PC-3 (cell line): ENCODE measurements around the gene AKR1C1. TPM values are rescaled to one million over a fixed set of nuclear protein-coding genes. Genes with fewer than 3 reads are reported as not detected.
A peak's percentile ranks its signal among the peaks of the same experiment; 100 is the strongest.
"Not testable (repeated sequence)": the region's sequence is repeated elsewhere in the genome, so short reads cannot be mapped to it uniquely, and the experiment has no call there.

Source experiments
- ATAC-seq: fragments of 200-7000 bp; cut with Tn5 transposase; 2 replicates; pipeline ENCODE4 v1.9.1; 2020; ENCODE audit warnings: mild to moderate bottlenecking, moderate library complexity
- BruUV-seq: library from RNA; stranded (reverse); fragments of 400-500 nt; replicated peaks from 2 replicates; lab custom pipeline; 2021; lab: Mats Ljungman, UMichigan
- CTCF ChIA-PET: fragments of 300-600 bp; sonication (Branson Sonifier 250); formaldehyde crosslinking; loops from one replicate; lab custom pipeline; 2022; ENCODE audit warnings: antibody characterized with exemption; lab: Charles Lee
- POLR2A ChIA-PET: fragments of 300-600 bp; sonication (Branson Sonifier 250); formaldehyde crosslinking; loops from one replicate; lab custom pipeline; 2022; ENCODE audit warnings: antibody characterized with exemption; ENCODE audit not compliant: unreplicated experiment; lab: Charles Lee
- DNase-seq: peaks from one replicate; pipeline ENCODE4 v3.0.0-alpha.2; 2015
- H2AFZ ChIP-seq: fragments of 300-600 bp; sonication (generic); 2 replicates; pipeline ENCODE4 v1.6.0; 2016; ENCODE audit warnings: antibody characterized with exemption, low read length
- H3F3A ChIP-seq: fragments of 300-600 bp; sonication (generic); one replicate; pipeline ENCODE4 v1.6.0; 2017; ENCODE audit warnings: antibody characterized with exemption, low read length, control low read depth, mild to moderate bottlenecking; ENCODE audit not compliant: unreplicated experiment
- H3K27ac ChIP-seq: fragments of 300-600 bp; sonication (generic); 2 replicates; pipeline ENCODE4 v1.5.1; 2016; ENCODE audit warnings: mild to moderate bottlenecking, low read length
- H3K27me3 ChIP-seq: fragments of 300-600 bp; sonication (generic); 2 replicates; pipeline ENCODE4 v1.6.1; 2016; ENCODE audit warnings: low read length, mixed read lengths
- H3K36me3 ChIP-seq: fragments of 300-600 bp; sonication (generic); 2 replicates; pipeline ENCODE4 v1.6.1; 2016; ENCODE audit warnings: low read depth, mixed run types, low read length, mixed read lengths
- H3K4me1 ChIP-seq: fragments of 300-600 bp; sonication (generic); 2 replicates; pipeline ENCODE4 v1.5.1; 2016; ENCODE audit warnings: low read length; ENCODE audit not compliant: insufficient read depth
- H3K4me2 ChIP-seq: fragments of 300-600 bp; sonication (generic); 2 replicates; pipeline ENCODE4 v1.6.0; 2016; ENCODE audit warnings: low read length
- H3K4me3 ChIP-seq: fragments of 300-600 bp; sonication (generic); 2 replicates; pipeline ENCODE4 v1.5.1; 2016; ENCODE audit warnings: mild to moderate bottlenecking, low read length, mixed read lengths
- H3K79me2 ChIP-seq: fragments of 300-600 bp; sonication (generic); 2 replicates; pipeline ENCODE4 v1.6.1; 2017; ENCODE audit warnings: low read length, mixed read lengths
- H3K9ac ChIP-seq: fragments of 300-600 bp; sonication (generic); 2 replicates; pipeline ENCODE4 v1.6.0; 2016; ENCODE audit warnings: mild to moderate bottlenecking, low read length
- H3K9me2 ChIP-seq: fragments of 300-600 bp; sonication (generic); replicated peaks from 2 replicates; pipeline ENCODE4 v1.6.1; 2016; ENCODE audit warnings: mixed run types, low read length, mixed read lengths
- H3K9me3 ChIP-seq: fragments of 300-600 bp; sonication (generic); 2 replicates; pipeline ENCODE4 v1.6.1; 2016; ENCODE audit warnings: low read length, mixed read lengths
- H4K20me1 ChIP-seq: fragments of 300-600 bp; sonication (generic); 2 replicates; pipeline ENCODE4 v1.6.1; 2016; ENCODE audit warnings: low read length, mixed read lengths
- EZH2 ChIP-seq: fragments of 300-600 bp; sonication (generic); IDR thresholded peaks from one replicate; pipeline ENCODE4 v1.6.1; 2017; ENCODE audit warnings: antibody characterized with exemption, mild to moderate bottlenecking, low read length; ENCODE audit not compliant: unreplicated experiment
- EZH2phosphoT487 ChIP-seq: fragments of 300-600 bp; sonication (generic); IDR thresholded peaks from 2 replicates; pipeline ENCODE4 v1.6.1; 2018; ENCODE audit warnings: mild to moderate bottlenecking, antibody characterized with exemption, low read length, borderline replicate concordance
- intact Hi-C: fragments of 100-400 bp; cut with micrococcal nuclease; formaldehyde crosslinking; loops from 2 replicates; pipeline ENCODE4 v1.9.0; 2023
- total RNA-seq: library from RNA; depleted of rRNA; stranded (reverse); fragments of >200 nt; gene quantifications from 2 replicates; pipeline ENCODE4 v1.2.3, GENCODE V29; 2014
- TF ChIP-seq, protein P1 (sequence below): fragments of 300-600 bp; sonication (generic); conservative IDR thresholded peaks from 2 replicates; pipeline ENCODE4 v1.5.1; 2017; ENCODE audit warnings: antibody characterized with exemption, low read depth, mild to moderate bottlenecking, low read length

The AKR1C1 gene
- total RNA-seq, 1 experiment from 2014 or later, result 3.2 TPM

DNA sequence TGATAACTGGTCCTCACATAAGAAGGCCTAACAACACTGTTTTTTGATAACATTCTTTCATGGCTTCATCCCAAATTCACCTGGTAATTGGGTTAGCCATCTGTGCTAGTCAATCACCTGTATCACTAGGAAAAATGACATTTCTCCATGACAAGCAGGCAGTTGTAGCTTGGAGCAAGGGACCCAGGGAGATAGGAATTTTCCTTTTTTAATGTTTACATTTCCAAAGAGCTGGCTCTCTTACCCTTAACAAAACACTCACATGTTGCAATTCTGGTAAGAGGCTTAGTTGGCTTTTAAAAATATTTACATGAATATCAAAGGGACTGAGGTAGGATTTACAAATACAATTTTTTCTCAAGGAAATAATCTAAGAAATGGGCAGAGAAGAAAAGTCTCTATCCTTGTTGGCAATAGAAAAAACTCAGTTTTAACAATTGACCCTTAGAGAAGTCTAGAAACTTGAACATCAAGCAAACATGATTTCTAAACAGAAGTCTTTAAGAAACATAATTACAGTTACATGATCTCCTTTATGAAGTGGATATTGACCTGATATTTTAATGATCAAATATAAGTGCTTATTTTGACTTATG, 16.1 kb upstream of the AKR1C1 start:
- H3K36me3 ChIP-seq, result no peaks in the 10 kb centered on the region
- intact Hi-C loops, result no loop called here
- no peak overlapping the region for H3K4me3 ChIP-seq
- CTCF ChIA-PET, result no interaction called here
- H3K27ac ChIP-seq, result peak overlapping the region; percentile 80
- ATAC-seq (no peak), DNase-seq (no peak)
- no peaks in the 10 kb centered on the region for H3K79me2 ChIP-seq
- no peaks in the 10 kb centered on the region for H3K27me3 ChIP-seq
- no peak overlapping the region for H2AFZ ChIP-seq
- no peak overlapping the region for H3K9ac ChIP-seq
- POLR2A ChIA-PET, result no interaction called here
- H3K9me3 ChIP-seq, result no peaks in the 10 kb centered on the region
- no TSS peak for BruUV-seq
- no peaks in the 10 kb centered on the region for H3K9me2 ChIP-seq
- H3K4me1 ChIP-seq, result peaks cover 23% of the 10 kb centered on the region
- TF ChIP-seq EZH2phosphoT487, result no peak
- no peak for TF ChIP-seq EZH2
- TF ChIP-seq, protein P1, sequence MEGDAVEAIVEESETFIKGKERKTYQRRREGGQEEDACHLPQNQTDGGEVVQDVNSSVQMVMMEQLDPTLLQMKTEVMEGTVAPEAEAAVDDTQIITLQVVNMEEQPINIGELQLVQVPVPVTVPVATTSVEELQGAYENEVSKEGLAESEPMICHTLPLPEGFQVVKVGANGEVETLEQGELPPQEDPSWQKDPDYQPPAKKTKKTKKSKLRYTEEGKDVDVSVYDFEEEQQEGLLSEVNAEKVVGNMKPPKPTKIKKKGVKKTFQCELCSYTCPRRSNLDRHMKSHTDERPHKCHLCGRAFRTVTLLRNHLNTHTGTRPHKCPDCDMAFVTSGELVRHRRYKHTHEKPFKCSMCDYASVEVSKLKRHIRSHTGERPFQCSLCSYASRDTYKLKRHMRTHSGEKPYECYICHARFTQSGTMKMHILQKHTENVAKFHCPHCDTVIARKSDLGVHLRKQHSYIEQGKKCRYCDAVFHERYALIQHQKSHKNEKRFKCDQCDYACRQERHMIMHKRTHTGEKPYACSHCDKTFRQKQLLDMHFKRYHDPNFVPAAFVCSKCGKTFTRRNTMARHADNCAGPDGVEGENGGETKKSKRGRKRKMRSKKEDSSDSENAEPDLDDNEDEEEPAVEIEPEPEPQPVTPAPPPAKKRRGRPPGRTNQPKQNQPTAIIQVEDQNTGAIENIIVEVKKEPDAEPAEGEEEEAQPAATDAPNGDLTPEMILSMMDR, result no peak
- no peaks in the 10 kb centered on the region for H3F3A ChIP-seq
- no peaks in the 10 kb centered on the region for H4K20me1 ChIP-seq
- H3K4me2 ChIP-seq, result peak overlapping the region; percentile 53

DNA sequence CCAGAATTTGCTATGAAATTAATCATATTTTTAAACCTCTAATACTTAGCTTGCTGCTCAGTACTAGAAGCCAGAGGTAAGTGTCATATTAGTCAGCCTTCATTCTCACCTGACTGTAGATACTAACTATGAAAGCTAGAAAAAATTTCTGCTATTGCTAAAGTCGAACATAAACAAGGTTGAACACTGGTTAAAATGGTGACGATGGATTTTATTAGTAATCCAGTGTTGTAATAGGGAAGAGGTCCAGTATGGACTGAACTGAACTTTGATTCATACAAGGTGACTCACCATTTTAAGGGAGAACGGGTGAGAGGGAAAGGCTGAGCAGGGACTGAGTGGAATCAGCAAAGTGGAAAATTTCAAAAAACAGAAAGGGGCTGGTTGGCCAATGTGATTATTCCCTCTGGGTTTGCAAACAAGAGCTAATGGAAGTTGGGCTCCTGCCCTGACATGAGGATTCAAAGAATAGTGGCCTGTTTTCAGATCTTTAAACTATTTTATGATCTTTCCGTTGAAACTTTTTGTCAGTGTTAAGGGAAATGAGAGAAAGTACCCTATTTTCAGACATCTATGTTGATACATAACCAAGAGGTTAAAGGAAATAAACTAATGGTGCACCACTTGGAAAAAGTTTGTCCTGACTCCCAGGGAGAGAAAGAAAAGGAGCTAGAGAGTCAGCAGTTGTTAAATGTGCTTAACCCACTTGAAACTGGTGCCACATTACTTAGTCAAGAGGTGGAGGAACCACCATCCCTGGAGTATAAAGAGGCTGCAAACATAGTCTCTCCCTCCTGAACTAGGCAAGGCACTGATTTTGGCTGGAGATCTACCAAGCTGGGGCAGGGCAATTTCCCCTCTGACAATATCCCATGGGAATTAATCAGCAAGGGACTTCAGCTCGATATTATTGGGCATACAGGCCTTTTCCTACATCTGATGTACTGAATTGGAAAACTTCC, 15.3 kb upstream of the AKR1C1 start:
- no peak overlapping the region for H3K9ac ChIP-seq
- H2AFZ ChIP-seq, result 0 out of 2 replicates have a peak overlapping the region, but pooled peaks have one; percentile 48
- H3K36me3 ChIP-seq, result no peaks in the 10 kb centered on the region
- peak overlapping the region; percentile 80 for H3K27ac ChIP-seq
- peak overlapping the region; percentile 53 for H3K4me2 ChIP-seq
- POLR2A ChIA-PET, result no interaction called here
- ATAC-seq (peak; percentile 86), DNase-seq (peak; percentile 81)
- H3K27me3 ChIP-seq, result no peaks in the 10 kb centered on the region
- no peaks in the 10 kb centered on the region for H3K9me2 ChIP-seq
- H3K4me1 ChIP-seq, result peaks cover 18% of the 10 kb centered on the region
- H3K4me3 ChIP-seq, result no peak overlapping the region
- no peaks in the 10 kb centered on the region for H3F3A ChIP-seq
- H3K9me3 ChIP-seq, result no peaks in the 10 kb centered on the region
- BruUV-seq, result no TSS peak
- CTCF ChIA-PET, result no interaction called here
- intact Hi-C loops, result no loop called here
- H4K20me1 ChIP-seq, result no peaks in the 10 kb centered on the region
- H3K79me2 ChIP-seq, result no peaks in the 10 kb centered on the region
- TF ChIP-seq EZH2phosphoT487 (no peak), EZH2 (no peak)
- TF ChIP-seq, protein P1, result no peak

DNA sequence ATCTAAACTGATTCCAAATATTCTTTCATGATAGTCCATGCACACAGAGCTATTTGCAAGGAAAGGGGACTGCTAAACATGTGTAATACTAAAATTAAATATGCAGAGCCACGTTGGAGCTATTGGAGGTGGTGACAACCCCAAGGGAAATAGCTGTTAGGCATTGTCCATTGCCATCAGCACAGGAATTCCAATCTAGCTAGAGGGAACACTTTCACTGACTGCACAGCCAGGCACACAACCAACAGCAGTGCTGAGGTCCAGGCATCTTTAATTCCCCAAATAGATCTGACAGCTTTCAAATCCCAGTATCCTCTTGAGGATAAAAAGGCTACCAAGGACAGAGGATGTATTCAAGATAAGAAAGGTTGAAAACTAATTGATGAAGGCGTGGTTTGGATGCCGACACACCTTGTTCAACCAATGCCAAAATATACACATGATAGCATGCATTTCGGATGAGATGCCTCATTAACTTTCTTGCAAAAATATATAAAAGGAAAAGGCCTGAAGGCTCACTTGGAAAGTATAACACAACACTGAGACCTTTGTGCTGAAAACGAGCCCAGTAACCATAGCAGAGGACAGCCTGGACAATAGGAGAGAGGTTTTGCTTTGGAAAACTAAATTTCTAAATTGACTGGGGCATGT, 11.6 kb upstream of the AKR1C1 start:
- H3K9me3 ChIP-seq, H2AFZ ChIP-seq, BruUV-seq, H3K9ac ChIP-seq, H3K36me3 ChIP-seq, H3K4me2 ChIP-seq, H3K27me3 ChIP-seq, H3K79me2 ChIP-seq, H3K27ac ChIP-seq, H3K4me3 ChIP-seq, H3F3A ChIP-seq, H4K20me1 ChIP-seq, H3K9me2 ChIP-seq, CTCF ChIA-PET, POLR2A ChIA-PET: not testable (repeated sequence)
- peaks cover 18% of the 10 kb centered on the region for H3K4me1 ChIP-seq
- peak; percentile 23 for DNase-seq
- peak; percentile 55 for ATAC-seq
- intact Hi-C loops, result loop anchor here (10.0 kb wide), 1 partner anchor 97 kb away; no protein-coding TSS in a partner anchor
